A549 (cell line): ENCODE results near the gene MPP4.

ENCODE experiments used
- BHLHE40 ChIP-seq: IDR thresholded peaks from 2 replicates; pipeline ENCODE4 v1.6.1; 2012; ENCODE audit warnings: low read depth, low read length, inconsistent platforms
- CTCF ChIP-seq: fragments of >200 bp; sonication (Bioruptor Twin); formaldehyde crosslinking; IDR thresholded peaks from 3 replicates; pipeline ENCODE4 v1.5.1; 2016
- KDM1A ChIP-seq: fragments of 200-600 bp; sonication (generic); IDR thresholded peaks from 2 replicates; pipeline ENCODE4 v1.6.1; 2016; ENCODE audit warnings: low read depth, mild to moderate bottlenecking
- MYC ChIP-seq: IDR thresholded peaks from 2 replicates; pipeline ENCODE4 v1.6.1; 2012; ENCODE audit warnings: mild to moderate bottlenecking, inconsistent platforms, low read length, improper control_type of control experiment, borderline replicate concordance
- POLR2AphosphoS2 ChIP-seq: conservative IDR thresholded peaks from 2 replicates; pipeline ENCODE4 v1.6.1; 2012; ENCODE audit warnings: low read length, improper control_type of control experiment, inconsistent platforms

DNA sequence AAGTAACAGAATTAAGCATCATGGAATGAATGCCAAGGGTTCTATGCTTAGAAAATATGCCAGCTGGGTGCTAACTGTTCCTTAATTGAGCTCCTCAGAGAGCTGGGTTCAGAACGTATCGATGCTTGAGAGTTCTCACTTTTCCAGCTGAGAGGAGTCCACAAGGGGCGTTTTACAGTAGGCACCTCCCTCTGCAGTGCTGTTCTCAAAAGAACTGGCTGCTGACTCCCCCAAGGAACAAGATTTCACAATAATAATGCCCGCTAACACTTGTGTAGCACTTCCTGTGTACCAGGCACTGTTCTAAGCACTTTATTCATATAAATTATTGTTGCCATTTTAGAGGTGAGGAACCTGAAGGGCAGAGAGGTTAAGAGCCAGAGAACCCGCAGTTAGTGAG, 37.1 kb downstream of the MPP4 start:
- no peak for TF ChIP-seq CTCF
- no peak for TF ChIP-seq BHLHE40
- no peak for TF ChIP-seq MYC
- no peak for TF ChIP-seq KDM1A
- no peak for TF ChIP-seq POLR2AphosphoS2
